Choroid plexus epithelial cell (primary cell): ENCODE results near the gene JAKMIP3.

Experiments used
- DNase-seq: peaks from one replicate; pipeline ENCODE4 v3.0.0-alpha.2; 2010; ENCODE audit warnings: low read depth
- H3K4me3 ChIP-seq: 2 replicates; pipeline ENCODE4 v1.5.1; 2011; ENCODE audit warnings: low read depth, mild to moderate bottlenecking, control low read depth, low read length, moderate library complexity
- CTCF ChIP-seq: conservative IDR thresholded peaks from 2 replicates; pipeline ENCODE4 v1.5.1; 2011; ENCODE audit warnings: low read depth, mild to moderate bottlenecking, control low read depth, inconsistent platforms, low read length, moderate library complexity

Gene JAKMIP3

GRCh38 chr10:132063432-132063831 is 2.3 kb upstream of the JAKMIP3 start:
- DNase-seq = no peak
- H3K4me3 ChIP-seq = no peak overlapping the region
- no peak for TF ChIP-seq CTCF

- DNase-seq = no peak
- no peak overlapping the region for H3K4me3 ChIP-seq
- TF ChIP-seq CTCF = no peak
Observed at GRCh38 chr10:132064082-132064755, 1.5 kb upstream of the JAKMIP3 start.

- peak; percentile 2 for DNase-seq
- no peak for TF ChIP-seq CTCF
- H3K4me3 ChIP-seq = peak overlapping the region; percentile 60
Observed at GRCh38 chr10:132064771-132065437, 842 bp upstream of the JAKMIP3 start.

GRCh38 chr10:132066186-132066585 is 440 bp downstream of the JAKMIP3 start:
- H3K4me3 ChIP-seq = peak overlapping the region; percentile 60
- no peak for TF ChIP-seq CTCF
- DNase-seq = peak; percentile 30

DNA sequence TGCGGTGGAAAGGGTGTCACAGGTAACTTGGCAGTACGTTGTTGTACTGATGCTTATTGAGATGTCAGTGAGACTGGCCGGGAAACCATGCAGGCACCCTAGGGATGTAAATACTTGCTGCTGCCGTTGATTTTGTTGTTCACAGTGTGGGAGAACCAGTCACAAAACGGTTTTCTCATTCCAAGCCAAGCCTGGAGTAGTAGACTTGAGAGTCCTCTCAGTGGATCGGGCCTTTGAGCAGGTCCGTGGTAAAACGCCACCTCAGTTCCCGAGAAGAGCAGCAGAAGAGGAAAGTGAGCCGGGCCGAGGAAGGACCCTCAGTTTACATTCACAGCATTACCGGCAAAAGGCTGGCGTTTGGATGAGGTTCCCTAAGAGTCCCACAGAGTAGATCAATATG is 1.1 kb downstream of the JAKMIP3 start:
- H3K4me3 ChIP-seq = no peak overlapping the region
- no peak for DNase-seq
- TF ChIP-seq CTCF = no peak

DNA sequence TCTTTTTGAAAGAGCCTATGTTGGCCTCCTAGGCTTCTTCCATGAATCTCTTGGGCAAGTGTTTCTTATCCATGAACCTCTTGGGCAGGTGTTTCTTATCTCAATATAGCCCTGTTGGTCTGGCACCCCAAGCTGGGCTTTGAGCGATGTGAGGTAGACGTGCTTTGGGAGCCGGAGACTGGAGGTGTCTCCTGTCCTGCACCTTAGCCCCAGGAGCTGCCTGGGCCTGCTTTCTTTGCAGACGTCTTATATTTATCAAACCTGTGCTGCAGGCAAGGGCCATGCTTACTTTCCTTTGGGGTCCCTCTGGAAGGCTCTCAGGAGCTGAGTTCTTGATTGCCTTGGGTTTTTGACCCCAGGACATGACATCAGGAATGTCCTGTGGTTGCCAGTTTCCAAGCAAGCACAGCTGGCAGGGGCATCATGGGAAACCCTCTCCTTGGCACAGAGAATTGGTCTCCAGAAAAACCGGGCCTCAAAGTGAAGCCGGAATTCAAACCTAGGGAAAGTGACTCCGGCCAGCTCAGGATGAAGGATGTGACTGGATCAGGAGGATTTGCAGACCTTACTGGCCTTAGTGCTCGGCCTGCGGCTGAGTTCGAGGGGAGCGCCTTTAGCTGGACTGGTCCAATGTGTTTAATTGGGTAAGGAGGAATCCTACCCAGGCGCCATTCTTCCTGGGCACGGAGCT is 2.8 kb downstream of the JAKMIP3 start:
- TF ChIP-seq CTCF = no peak
- no peak for DNase-seq
- H3K4me3 ChIP-seq = no peak overlapping the region
